Peyer's patch (tissue), 4 donors: ENCODE data around the gene PIEZO1. TPM values are rescaled to one million over a fixed set of nuclear protein-coding genes. Genes with fewer than 3 reads are reported as not detected.

Experiments used
- DNase-seq, 3 donors: peaks; one replicate each; pipeline ENCODE4 v3.0.0-alpha.2; 2017 to 2019
- H3K27ac ChIP-seq, 4 donors: fragments of 200-600 bp; sonication (generic); one replicate each; pipeline ENCODE4 v1.5.1; 2016 to 2019
- H3K27me3 ChIP-seq, 2 donors: fragments of 200-600 bp; sonication (generic); one replicate each; pipeline ENCODE4 v1.5.1; 2019
- H3K36me3 ChIP-seq, 3 donors: fragments of 200-600 bp; sonication (generic); one replicate each; pipeline ENCODE4 v1.5.1; 2016 to 2019
- H3K4me1 ChIP-seq, 4 donors: fragments of 200-600 bp; sonication (generic); one replicate each; pipeline ENCODE4 v1.5.1; 2016 to 2019
- H3K4me3 ChIP-seq, 4 donors: fragments of 200-600 bp; sonication (generic); 1 replicate in 3 of 4; 2 replicates in 1 of 4; pipeline ENCODE4 v1.5.1; 2016 to 2019; ENCODE audit warnings: mild to moderate bottlenecking in 1 of 4
- H3K9me3 ChIP-seq, 4 donors: fragments of 200-600 bp; sonication (generic); one replicate each; pipeline ENCODE4 v1.5.1; 2016 to 2019; ENCODE audit warnings: mild to moderate bottlenecking in 1 of 4
- POLR2A ChIP-seq, 2 donors: fragments of 450-650 bp; IDR thresholded peaks; one replicate each; pipeline ENCODE4 v1.5.1; 2017; ENCODE audit warnings: antibody characterized with exemption in 2 of 2, mild to moderate bottlenecking in 2 of 2, moderate library complexity in 2 of 2
- total RNA-seq, 4 donors: library from RNA; depleted of rRNA; stranded (reverse); fragments of >200 nt; gene quantifications; one replicate each; pipeline ENCODE4 v1.1.0, GENCODE V29; 2016
- TF ChIP-seq, protein P1 (sequence below), 6 experiments: fragments of 450-650 bp in 4 of 6; fragments of 200-600 bp in 2 of 6; sonication (generic) in 1 of 6; IDR thresholded peaks; one replicate each; pipeline ENCODE4 v1.5.1; 2017 to 2019; ENCODE audit warnings: antibody characterized with exemption in 6 of 6, mild to moderate bottlenecking in 3 of 6, moderate library complexity in 1 of 6

PIEZO1 gene
- total RNA-seq, 4 donors from 2014 or later = 76.9 to 218 (median 183) TPM

DNA sequence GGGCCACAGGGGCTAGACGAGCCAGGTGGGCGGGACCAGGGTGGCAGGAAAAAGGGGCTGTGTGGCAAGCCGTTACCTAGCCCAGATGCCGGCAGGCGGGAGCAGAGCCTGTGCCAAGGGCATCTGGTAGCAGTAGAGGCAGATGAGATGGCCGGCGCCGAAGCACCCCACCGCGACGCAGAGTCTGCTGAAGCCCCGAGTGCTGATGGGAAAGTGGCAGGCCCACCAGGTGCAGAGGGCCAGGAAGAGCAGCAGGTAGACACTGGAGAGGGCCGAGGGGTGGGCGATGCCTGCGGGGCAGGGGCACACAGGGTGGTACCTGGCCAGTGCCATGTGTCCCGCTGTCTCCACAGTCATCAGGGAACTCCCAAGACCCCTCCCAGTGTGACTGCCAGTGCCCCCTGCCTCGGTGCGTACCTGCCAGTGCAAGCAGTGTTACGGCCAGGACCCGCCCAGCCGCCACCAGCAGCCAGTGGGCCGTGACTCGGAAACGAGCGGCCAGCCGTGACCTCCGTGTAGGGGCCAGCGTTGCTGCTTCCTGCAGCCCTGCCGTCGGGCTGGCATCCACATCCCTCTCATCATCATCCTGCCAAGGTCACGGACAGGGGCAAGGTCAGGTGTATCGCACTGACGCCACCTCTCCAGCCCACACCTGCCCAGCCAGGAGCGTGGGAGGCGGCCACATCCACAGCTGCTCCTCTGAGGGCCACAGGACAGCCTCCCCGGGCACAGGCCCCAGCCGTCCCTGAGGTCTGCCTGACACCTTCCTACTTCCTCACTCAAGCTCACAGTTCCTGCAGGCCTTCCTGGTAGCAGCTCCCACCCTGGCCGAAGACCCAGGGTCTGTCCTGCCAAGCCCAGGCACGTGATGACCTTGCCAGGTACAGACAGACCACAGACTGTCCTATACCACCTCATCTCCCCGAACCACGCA lies 46.6 kb downstream of the PIEZO1 start:
- no peaks in the 10 kb centered on the region for H3K27me3 ChIP-seq
- H3K4me3 ChIP-seq = no peak overlapping the region
- no peaks in the 10 kb centered on the region for H3K9me3 ChIP-seq
- no peak overlapping the region for H3K27ac ChIP-seq
- H3K4me1 ChIP-seq = peaks cover 0 to 9% (median 3%) of the 10 kb centered on the region in 4 donors
- no peak for DNase-seq
- H3K36me3 ChIP-seq = peaks cover 0 to 61% (median 0%) of the 10 kb centered on the region in 3 donors
- TF ChIP-seq POLR2A (IDR thresholded peaks at IDR 0.05) = no peak
- TF ChIP-seq, protein P1, sequence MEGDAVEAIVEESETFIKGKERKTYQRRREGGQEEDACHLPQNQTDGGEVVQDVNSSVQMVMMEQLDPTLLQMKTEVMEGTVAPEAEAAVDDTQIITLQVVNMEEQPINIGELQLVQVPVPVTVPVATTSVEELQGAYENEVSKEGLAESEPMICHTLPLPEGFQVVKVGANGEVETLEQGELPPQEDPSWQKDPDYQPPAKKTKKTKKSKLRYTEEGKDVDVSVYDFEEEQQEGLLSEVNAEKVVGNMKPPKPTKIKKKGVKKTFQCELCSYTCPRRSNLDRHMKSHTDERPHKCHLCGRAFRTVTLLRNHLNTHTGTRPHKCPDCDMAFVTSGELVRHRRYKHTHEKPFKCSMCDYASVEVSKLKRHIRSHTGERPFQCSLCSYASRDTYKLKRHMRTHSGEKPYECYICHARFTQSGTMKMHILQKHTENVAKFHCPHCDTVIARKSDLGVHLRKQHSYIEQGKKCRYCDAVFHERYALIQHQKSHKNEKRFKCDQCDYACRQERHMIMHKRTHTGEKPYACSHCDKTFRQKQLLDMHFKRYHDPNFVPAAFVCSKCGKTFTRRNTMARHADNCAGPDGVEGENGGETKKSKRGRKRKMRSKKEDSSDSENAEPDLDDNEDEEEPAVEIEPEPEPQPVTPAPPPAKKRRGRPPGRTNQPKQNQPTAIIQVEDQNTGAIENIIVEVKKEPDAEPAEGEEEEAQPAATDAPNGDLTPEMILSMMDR (IDR thresholded peaks at IDR 0.05) = no peak

DNA sequence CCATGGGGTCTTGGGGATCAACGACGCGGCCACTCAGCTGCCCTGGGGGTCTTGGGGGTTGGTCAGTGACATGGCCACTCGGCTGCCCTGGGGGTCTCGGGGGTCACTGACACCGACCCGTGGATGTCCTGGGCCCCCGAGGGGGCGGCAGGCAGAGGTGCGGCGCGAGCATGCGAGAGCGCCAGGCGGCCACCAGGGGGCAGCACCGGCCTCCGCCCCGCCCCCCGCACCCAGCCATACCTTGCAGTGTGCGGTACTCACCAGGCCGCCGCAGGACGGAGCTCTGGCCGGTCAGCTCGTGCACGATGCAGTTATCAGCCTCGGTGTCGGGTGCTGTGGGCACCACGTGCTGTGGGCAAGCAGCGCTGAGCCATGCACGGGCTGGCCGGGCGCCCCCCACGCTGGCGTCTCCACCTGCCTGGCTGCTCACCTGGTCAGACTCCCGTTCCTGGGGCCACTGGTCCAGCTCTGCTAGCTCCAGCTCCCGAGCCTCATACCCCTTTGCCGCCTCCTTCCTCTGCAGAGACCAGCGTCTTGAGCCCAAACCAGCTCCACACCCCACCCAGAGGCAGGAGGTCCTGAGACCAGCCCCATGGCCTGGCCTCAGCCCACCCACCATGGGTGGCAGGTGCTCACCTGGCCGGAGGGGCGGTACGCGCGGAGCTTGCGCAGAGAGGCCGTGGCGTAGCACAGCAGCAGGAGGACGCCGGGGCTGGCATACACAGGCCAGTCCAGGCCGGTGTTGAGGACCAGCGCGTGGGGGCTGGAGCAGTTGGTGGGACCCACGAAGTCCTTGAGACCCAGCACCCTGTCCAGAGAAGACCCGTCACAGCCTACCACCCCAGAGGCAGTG lies 47.5 kb downstream of the PIEZO1 start:
- H3K4me3 ChIP-seq = peak overlapping the region in 1 of 4 donors; percentile 6
- H3K9me3 ChIP-seq = no peaks in the 10 kb centered on the region
- TF ChIP-seq, protein P1 (IDR thresholded peaks at IDR 0.05) = peak; percentile 99 to 100 (median 100)
- no peak for TF ChIP-seq POLR2A (IDR thresholded peaks at IDR 0.05)
- no peaks in the 10 kb centered on the region for H3K27me3 ChIP-seq
- peaks cover 0 to 6% (median 0%) of the 10 kb centered on the region in 4 donors for H3K4me1 ChIP-seq
- H3K36me3 ChIP-seq = peaks cover 0 to 66% (median 0%) of the 10 kb centered on the region in 3 donors
- H3K27ac ChIP-seq = peak overlapping the region in 1 of 4 donors; percentile 46
- peak; percentile 74 to 87 (median 86) for DNase-seq

DNA sequence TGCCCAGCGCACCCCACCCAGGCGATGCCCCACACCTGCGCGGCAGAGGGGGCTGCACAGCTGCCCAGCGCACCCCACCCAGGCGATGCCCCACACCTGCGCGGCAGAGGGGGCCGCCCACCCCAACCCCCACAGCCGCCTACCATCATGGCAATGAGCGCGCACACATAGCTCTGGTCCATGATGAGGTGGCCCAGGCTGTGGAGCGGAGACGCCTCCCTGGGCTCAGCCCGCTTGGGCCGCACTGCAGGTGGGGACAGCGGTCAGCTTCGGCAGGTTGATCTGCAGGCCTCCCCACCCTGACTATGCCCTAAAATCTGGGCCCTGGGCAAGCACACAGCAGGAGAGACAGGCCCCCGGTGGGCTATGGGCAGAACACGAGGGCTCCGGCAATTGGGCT lies 48.5 kb downstream of the PIEZO1 start:
- H3K9me3 ChIP-seq = no peaks in the 10 kb centered on the region
- peaks cover 0 to 6% (median 0%) of the 10 kb centered on the region in 4 donors for H3K4me1 ChIP-seq
- no peak for DNase-seq
- H3K4me3 ChIP-seq = no peak overlapping the region
- H3K27ac ChIP-seq = no peak overlapping the region
- no peaks in the 10 kb centered on the region for H3K27me3 ChIP-seq
- TF ChIP-seq, protein P1 (IDR thresholded peaks at IDR 0.05) = no peak
- TF ChIP-seq POLR2A (IDR thresholded peaks at IDR 0.05) = no peak
- H3K36me3 ChIP-seq = peaks cover 0 to 69% (median 0%) of the 10 kb centered on the region in 3 donors

DNA sequence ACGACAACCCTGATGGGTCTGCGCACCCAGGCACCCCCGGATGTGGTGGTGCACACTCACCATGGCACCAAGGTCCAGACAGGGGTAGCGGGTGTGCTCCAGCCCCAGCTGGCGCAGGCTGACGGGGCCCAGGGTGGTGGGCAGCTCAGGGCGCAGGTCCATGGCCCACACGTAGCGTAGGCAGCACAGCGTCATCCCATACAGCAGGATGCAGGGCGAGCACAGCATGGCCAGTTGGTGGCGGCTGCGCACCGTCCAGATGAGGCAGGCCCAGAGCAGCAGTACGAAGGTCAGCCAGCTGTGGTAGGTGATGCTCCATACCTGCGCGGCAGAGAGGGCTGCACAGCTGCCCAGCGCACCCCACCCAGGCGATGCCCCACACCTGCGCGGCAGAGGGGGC lies 48.9 kb downstream of the PIEZO1 start:
- no peak for DNase-seq
- Histone ChIP-seq H3K4me1 (peaks cover 0 to 6% (median 0%) of the 10 kb centered on the region in 4 donors), H3K36me3 (peaks cover 0 to 69% (median 0%) of the 10 kb centered on the region in 3 donors), H3K27ac (no peak overlapping the region), H3K4me3 (no peak overlapping the region), H3K27me3 (no peaks in the 10 kb centered on the region), H3K9me3 (no peaks in the 10 kb centered on the region)
- TF ChIP-seq POLR2A (IDR thresholded peaks at IDR 0.05) = no peak
- TF ChIP-seq, protein P1 (IDR thresholded peaks at IDR 0.05) = no peak

DNA sequence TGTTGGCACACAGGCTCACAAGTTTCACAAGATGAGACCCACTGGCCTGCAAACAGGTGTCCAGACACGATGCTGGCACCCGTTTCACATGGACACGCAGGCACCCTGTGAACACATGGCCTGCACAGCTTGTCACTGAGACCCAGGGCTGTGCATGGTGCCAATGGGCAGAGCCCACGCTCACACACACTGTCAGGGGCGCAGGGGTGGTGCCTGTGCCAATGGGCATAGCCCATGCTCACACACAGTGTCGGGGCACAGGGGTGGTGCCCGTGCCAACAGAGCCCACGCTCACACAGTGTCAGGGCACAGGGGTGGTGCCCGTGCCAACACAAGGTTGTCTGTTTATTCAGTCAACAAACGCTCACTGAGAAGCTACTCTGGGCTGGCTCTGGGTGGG lies 49.4 kb downstream of the PIEZO1 start:
- H3K4me3 ChIP-seq = no peak overlapping the region
- H3K27ac ChIP-seq = no peak overlapping the region
- H3K27me3 ChIP-seq = no peaks in the 10 kb centered on the region
- no peak for DNase-seq
- peaks cover 0 to 69% (median 0%) of the 10 kb centered on the region in 3 donors for H3K36me3 ChIP-seq
- H3K9me3 ChIP-seq = no peaks in the 10 kb centered on the region
- H3K4me1 ChIP-seq = peaks cover 0 to 6% (median 0%) of the 10 kb centered on the region in 4 donors
- TF ChIP-seq POLR2A (IDR thresholded peaks at IDR 0.05) = no peak
- TF ChIP-seq, protein P1 (IDR thresholded peaks at IDR 0.05) = no peak
